Measurements from ENCODE around the gene TIMM13.

TIMM13 gene

DNA sequence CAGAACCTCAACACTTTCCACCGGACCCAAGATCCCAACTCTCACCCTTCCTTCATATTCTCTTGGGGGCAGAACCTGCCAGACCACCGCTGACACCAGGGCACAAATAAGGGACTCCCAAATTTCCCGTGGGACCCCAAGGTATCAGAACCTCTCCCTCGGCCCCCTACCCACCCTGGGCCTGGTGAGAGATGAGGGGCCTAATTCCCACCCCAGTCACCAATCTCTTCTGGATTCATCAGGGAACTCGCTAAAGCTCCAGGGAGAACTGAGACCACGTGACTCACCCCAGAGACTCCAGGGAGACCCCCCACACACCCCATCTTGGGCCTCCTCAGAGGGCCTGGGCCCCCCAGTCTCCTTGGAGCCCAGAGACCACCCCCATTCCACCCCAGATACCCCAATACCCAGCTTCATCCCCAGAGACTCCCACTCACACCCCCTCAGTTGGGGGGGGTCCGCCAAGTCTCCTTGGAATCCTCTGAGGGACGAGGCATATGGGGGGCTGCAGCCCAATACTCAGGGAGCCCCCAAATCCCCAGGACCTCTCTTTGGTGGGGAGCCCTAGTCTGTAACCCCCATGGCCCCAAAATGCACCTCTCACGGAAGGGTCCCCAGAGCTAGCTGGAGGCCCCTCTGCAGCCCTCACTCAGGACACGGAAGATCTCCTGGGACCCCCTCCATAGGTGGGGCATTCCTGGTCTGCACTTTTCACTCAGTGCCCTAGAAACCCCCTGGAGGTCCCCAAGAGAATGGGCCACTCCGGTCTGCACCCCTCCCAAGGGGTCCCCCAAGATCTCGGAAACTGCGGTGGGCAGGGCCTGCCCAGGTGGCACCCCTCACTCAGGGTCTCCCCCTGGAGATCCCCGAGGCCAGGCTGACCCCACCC, 27.8 kb upstream of the TIMM13 start:
- no peak for DNase-seq

DNA sequence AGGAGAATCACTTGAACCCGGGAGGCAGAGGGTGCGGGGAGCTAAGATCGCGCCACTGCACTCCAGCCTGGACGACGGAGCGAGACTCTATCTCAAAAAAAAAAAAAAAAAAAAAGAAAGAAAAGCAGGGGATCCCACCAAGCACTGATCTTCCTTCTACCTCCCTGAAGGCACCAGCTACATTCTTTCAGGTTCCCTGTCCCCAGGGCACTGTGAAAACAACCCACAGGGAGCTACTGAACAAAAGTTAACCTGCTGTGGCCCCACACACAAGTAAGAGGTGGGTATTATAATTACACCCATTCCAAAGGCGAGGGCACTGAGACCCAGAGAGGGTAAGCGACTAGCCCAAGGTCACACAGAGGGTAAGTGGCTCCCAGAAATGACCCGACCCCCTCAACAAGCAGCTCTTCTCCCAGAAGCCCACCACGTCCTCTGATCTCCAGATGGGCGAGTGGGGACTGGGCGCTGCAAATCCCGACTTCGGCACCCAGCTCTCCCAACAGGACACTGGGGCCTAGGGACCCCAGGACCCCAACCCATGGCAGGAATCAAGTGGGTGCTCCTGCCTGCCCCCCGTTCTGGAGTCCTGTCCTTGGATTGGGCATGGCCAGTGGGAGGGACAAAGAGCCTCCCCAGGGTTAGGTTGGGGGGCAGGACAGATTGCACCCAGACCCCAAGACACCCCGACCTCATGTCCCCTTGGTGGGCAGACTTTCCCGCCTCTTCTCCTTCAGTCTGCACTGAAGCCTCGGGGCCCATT, 27.0 kb upstream of the TIMM13 start:
- DNase-seq = no peak

DNA sequence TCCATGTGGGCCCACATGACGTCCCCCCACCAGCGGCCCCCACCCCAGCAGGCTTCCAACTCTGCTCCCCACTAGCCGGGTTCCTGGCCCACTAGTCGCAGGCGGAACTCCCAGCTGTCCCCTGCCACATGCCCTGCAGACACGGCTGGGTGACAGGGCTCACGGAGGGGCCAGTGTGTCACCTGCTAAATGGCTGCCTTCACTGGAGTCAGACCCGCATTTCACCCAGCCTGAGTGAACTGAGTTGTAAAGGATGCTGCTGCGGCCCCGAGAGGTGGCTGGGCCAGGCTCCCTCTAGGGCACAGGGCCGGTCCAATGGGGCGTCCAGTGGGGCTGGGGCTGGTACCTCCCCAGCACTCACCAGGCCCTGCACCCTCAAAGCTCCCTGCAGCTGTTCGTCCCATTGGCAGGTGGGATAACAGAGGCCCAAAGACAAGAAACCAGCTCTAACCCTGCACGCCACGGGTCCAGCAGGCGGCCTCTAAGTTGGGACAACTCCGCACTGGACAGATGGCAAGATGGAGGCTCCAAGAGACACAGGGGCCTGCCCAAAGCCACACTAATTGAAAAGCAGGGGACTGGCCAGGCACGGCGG, 26.1 kb upstream of the TIMM13 start:
- no peak for DNase-seq

DNA sequence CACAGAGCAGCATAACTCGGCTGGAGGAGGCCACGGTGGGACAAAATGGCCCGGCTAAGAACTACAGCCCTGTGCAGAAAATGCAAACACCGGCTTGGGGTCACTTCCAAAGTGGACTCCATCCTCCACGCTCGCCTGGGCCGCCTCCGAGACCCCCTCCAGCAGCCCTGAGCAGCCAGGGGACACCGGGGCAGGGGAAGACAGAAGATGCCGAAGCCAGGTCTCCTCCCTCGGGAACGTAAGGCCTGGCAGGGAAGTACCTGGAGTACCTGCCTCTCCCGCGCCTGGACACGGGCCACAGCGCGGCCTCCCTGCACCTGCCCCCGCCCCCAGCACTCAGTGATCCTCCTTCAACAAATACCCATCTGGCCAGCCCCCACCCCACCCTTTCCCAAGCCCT, 24.4 kb upstream of the TIMM13 start:
- no peak for DNase-seq

DNA sequence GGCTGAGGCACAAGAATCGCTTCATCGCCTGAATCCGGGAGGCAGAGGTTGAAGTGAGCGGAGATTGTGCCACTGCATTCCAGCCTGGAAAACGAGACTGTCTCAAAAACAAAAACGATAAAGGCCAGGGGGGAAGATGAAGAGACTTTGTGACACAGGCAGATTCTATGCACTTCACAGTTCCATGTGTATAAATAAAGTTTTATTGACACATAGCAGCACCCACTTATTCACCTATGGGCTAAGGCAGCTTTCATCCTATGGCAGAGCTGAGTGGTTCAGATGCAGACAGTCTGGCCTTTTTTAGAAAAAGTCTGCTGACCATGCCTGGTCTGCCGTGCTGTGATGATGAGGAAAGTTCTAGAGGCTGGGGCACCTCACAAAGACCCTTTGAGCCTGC, 23.8 kb upstream of the TIMM13 start:
- DNase-seq = no peak

DNA sequence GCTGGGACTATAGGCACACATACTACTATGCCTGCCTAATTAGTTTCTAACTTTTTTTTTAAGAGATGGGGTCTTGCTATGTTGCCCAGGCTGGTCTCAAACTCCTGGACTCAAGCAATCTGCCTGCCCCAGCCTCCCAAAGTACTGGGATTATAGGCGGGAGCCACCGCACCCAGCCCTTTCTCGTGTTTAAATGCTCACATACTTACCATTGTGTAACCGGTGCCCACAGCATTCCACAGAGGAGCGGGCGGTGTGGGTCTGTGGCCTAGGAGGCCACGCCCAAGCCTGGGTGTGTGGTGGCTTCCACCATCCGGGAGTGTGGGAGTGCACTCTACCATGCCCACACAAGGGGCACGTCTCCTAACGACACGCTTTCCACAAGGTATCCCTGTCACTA, 21.6 kb upstream of the TIMM13 start:
- DNase-seq = no peak

DNA sequence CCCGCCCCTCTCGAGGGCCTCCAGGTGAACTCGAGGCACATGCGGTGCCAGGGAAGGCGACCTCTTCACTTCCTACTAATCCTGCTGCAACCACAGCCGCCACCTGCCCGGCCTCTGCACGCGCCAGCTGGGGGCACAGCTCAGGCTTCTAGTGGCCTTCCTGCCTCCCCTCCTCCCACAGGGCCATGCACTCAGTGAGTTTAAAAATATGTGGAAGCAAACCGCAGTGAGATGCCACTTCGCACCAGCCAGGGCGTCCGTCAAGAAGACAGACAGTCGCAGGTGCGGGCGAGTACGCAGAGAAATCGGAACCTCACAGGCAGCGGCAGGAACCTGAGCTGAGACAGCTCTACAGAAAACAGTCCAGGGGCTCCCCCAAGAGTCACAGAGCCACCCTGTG, 19.0 kb upstream of the TIMM13 start:
- no peak for DNase-seq

DNA sequence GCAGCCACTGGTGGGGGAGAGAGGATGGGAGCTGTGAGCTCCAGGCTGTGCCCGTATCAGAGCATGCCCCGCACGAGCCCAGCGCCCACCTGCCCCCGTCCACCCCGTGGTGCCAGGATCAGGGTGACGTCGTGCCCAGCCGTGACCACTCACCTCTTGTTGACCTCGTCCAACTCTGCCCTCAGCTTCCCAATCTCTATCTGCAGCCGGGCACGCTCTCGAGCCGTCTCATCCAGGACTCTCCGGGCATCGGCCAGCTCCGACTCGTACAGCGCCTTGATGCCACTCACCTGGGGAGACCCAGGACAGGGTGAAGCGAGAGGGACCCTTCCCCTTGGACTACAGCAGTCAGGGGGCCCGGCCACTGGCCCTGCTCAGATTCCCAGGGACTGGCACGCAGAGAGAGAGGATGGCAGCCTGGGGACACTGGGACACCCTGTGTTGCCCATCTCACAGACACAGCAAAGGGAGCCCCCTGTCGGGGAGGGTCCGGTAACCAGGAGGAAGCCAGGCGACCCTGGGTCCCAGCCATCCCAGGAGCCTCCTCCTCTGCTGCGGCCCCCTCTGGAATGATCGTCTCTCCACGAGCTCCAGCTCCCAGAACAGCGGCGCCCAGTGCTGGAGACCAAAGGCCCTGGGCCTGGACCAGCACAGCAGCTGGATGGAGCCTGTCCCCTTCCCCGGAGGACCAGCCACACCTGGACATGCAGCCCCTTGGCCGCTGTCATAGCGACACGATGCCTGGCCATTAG, 17.0 kb upstream of the TIMM13 start:
- DNase-seq = no peak

DNA sequence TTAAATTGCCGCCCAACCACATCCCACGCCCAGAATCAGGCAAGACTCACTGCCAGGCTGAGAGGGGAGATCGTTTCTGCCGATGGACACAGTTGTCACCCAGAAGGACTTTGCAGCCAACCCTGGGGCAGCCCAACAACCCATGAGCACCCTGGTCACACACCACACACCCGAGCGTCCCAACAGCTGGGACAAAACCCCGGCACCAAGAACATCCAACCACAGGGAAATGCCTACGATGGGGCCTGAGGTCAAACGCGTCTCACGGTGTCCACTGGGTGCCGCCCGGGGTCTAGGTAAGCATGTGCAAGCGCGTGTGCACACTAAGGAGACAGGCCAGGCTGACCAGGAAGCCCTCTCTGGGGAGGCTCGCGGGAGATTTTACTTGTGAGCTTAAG, 16.4 kb upstream of the TIMM13 start:
- no peak for DNase-seq

DNA sequence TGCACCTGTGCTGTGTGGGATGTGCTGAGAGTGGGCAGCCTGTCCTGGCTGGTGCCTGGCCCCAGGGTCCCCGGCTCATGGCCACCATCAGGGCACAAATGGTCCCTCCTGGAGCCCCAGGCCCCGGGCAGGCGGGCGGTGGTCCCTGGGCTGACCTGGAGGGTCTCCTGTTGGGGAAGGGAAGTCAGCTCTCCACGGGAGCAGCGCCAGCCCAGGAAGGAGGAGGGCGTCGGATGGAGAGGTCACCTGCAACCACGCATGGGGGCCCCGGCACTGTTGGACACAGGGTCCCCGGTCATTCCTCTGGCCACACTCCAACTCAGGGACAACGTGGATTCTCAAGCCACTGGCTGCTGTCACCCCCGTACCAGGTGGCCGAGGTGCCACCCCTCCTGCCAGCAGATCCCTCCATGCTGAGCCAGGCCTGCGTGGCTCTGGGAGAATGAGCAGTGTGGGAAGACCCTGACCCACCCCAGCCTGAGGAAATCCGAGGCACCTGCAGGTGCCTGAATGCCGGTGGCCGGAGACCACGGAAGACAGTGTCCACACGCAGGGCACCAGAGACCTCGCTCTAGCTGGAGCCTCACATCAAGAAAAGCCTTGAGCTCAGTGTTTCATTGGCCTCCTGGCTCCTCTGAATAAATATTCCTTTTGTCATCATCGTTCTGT, 15.9 kb upstream of the TIMM13 start:
- DNase-seq = no peak

DNA sequence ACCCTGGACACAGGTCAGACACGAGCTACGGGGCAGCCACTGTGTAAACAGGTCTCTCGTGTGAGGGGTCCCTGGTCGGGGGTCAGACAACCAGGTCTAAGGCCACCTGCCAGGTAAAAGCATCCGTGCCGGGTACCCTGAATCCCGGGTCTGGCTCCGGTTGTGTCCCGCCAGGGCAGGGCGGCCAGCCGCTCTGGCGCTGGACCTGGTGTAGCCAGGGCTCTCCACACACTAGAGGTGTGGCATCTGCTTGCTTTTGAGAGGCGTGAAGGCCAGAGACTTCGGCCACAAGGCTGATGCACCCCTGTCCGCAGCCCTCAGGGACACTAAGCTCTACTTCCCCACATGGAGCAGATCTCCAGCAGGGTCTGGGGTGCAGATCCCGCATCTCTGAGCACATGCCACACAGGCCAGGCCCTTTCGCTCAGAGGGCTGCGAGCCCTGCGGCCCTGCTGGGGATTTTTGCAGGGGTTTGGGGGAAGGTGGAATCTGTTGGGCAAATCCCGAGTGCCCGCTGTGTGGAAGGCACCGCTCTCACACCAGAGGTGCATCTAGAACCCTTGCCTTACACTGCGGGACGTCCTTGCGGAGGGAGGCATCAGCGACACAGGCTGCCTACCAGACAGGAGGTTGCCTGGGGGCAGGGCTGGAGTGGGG, 13.8 kb upstream of the TIMM13 start:
- no peak for DNase-seq

DNA sequence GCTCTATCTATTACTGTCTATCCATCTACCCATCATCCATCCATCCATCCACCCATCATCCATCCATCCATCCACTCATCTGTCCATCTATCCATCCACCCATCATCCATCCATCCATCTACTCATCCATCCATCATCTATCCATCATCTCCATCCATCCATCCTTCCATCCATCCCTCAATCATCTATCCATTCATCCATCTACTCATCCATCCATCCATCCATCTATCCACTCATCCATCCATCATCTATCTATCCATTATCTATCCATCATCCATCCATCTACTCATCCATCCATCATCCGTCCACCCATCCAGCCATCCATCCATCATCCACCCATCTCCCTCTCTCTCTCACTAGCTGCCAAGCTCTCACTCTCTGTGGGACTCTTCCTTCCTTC, 13.1 kb upstream of the TIMM13 start:
- no peak for DNase-seq

DNA sequence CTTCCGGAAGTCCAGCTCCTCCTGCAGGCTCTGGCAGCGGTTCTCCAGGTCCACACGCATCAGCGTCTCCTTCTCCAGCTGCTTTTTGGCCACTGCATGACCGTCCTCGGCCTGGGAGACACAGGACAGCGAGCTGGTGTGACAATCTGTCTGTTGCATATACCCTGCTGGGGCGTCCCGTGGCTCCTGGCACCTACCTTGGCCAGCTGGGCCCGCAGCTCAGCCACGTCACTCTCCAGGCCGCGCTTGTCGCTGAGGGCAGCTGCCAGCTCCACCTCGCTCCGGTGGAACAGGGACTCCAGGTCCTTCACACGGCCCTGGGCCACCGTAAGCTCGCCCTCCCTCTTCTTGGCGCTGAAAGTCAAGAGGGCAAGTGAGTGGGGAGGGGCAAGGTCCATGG, 10.8 kb upstream of the TIMM13 start:
- DNase-seq = no peak

DNA sequence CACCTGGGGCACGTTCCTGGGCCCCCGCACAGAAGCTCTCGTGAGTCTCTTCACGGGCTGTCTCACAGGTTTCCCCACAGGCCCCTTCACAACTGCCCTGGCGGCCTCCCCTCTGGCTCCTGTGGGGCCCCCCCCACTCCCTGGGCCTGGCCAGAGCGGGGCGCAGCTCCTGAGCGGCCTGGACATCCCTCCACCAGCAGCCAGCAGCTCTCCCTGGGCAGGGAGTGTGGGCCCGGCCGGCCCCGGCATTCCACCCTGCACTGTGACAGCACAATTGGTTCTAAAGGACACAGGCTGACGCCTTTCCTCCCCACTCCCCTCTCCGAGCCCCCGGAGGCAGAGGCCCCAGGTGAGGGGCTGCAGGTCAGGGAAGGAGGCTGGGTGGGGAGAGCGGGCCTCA, 9.5 kb upstream of the TIMM13 start:
- DNase-seq = no peak

DNA sequence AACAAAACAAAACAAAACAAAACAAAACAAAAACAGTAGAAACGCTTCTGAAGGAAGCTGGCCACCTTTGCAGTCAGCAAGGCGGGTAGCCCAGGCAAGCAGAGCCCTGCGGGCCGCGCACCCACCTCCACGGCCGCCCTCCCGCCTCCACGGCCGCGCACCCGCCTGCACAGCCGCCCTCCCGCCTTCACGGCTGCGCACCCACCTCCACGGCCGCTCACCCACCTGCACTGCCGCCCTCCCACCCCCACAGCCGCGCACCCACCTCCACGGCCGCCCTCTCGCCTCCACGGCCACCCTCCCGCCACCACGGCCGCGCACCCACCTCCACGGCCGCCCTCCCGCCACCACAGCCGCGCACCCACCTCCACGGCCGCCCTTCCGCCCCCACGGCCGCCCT, 9.0 kb upstream of the TIMM13 start:
- DNase-seq = no peak

DNA sequence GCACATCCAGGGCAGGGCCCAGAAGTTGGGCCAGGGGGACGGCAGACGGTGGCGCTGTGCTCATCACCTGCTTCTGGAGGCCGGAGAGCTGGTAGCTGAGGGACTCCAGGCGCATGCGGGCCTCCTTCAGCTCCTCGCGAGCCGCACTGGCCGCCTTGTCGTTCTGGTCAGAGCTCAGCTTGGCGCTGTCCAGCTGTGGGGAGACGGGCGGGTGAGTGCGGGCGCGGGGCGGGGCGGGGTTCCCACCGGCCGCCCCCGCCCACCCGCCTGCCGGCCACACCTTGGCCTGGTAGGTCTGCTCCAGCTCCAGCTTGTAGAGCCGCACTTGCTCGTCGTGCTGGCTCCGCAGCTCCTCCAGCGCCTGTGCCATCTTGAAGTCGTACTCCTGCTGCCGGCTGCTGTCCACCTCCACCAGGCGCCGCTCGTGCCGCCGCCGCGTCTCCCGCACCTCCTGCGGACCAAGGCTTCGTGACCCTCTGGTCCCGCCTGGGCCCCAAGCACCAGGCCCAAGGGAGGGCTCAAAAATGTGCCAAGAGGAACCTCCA, 7.4 kb upstream of the TIMM13 start:
- no peak for DNase-seq

DNA sequence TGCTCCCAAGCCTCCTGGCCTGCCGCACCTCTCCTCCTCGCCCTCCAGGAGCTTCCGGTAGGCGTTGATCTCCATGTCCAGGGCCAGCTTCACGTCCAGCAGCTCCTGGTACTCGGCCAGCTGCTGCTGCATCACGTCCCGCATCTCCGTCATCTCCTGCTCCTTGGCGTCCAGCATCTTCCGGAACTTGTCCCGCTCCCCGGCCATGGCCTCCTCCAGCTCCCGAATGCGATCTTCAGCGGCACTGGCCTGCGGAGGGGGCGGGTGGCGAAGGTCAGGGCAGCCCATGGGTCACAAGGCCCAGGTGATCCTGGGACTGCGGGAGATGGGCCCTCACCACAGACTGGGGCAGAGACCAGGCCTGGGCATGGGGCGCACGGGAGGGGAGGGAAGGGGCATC, 6.9 kb upstream of the TIMM13 start:
- DNase-seq = no peak

DNA sequence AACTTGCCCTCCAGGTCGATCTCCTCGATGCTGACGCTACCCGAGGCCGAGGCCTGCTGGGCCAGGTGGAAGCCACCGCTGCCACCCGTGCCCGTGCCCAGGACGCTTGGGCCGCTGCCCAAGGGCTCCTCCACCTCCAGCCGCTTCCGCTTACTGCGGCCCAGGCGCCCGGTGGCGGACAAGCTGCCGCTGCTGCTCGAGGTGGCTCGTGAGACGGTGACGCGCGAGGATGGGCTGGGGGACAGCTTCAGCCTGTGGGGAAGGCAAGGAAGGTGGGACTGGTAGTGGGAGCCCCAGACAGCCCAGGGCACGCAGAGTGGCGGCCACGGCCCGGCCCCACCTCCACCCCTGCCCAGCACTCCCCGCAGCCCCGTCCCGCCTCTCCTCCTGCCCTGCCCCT, 6.5 kb upstream of the TIMM13 start:
- DNase-seq = no peak

DNA sequence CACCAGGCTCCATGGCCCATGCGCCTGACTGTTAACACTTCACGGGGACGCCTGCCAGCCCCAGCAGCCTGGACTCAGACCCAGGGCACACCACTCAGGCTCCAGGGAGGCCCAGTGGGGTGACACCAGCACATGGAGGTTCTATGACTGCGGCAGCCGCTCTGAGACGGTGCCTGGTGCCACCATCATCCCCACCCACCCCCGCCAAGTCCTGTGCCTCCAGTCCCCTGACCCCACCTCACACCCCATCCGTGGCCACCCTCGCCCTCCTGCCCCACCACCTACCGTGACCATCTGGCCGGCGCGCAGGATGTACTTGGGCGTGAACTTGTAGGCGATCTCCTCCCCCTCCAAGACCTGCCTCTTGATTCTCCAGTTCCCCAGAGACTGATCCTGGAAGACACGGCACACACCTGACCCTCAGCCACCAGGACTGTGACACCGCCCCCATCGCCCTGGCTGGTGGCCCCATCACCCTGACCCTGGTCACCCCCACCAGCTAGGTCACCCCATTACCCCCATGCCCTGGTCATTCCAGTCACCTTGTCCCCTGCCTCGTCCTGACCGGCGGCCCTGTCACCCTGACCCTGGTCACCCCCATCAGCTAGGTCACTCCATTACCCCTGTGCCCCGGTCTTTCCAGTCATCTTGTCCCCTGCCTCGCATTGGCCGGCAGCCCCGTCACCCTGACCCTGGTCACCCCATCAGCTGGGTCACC, 4.9 kb upstream of the TIMM13 start:
- no peak for DNase-seq

DNA sequence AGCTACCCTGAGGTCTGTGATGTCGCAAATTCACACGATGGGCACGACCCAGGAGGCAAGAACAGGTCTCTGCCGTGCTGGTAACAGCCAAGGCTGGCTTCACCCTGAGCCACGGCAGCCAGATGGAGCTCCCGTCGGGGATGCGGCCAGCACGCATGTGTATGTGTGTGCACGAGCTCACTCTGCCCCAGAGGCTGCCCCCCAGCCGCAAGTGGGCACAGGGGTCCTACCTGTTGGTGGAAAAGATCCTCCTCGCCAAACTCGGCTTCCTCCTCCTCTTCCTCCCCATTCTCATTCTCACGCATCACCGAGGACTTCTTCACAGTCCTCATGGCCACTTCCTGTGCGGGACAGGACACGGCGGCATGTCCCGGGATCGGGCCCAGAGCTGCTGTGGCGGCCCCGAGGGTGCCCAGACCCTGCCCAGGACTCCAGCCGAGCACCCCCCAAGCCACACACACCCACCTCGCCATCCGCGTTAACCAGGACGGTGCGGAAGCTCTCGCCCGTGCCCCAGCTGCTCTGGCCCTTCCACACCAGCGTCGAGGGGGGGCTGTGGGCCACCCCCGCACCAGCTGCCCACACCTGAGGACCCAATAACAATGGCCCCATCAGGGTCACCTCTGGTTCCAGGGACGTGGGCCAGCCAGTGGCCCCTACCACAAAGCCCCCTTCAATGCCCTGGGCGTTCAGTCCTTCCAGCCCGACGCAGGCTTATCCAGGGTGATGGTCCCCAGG, 4.1 kb upstream of the TIMM13 start:
- DNase-seq = no peak
